LNCaP clone FGC (cell line): ENCODE results near the gene UBXN4.
"Not testable (repeated sequence)": the region's sequence is repeated elsewhere in the genome, so short reads cannot be mapped to it uniquely, and the experiment has no call there.

Experiments
- DNase-seq: peaks from one replicate; pipeline ENCODE4 v3.0.0-alpha.2; 2011; ENCODE audit warnings: low read depth
- H3K4me3 ChIP-seq: 2 replicates; pipeline ENCODE4 v1.5.1; 2011; ENCODE audit warnings: mild to moderate bottlenecking, low read depth, low read length, control low read depth
- CTCF ChIP-seq: IDR thresholded peaks from 2 replicates; pipeline ENCODE4 v1.5.1; 2012; ENCODE audit warnings: mild to moderate bottlenecking; ENCODE audit not compliant: control insufficient read depth, insufficient read depth; ENCODE audit errors: extremely low read depth

UBXN4 gene

GRCh38 chr2:135792401-135793150, 50.9 kb downstream of the UBXN4 start:
- H3K4me3 ChIP-seq = no peak overlapping the region
- no peak for TF ChIP-seq CTCF
- no peak for DNase-seq

GRCh38 chr2:135795641-135796040, 54.0 kb downstream of the UBXN4 start:
- not testable (repeated sequence) for H3K4me3 ChIP-seq, DNase-seq

- TF ChIP-seq CTCF = no peak
- H3K4me3 ChIP-seq = no peak overlapping the region
- no peak for DNase-seq
Measured at GRCh38 chr2:135796606-135797005, 55.0 kb downstream of the UBXN4 start.

GRCh38 chr2:135797497-135798274, 56.0 kb downstream of the UBXN4 start:
- peak; percentile 95 for TF ChIP-seq CTCF
- no peak overlapping the region for H3K4me3 ChIP-seq

GRCh38 chr2:135798275-135798705, 56.6 kb downstream of the UBXN4 start:
- H3K4me3 ChIP-seq = no peak overlapping the region
- TF ChIP-seq CTCF = no peak
- DNase-seq = no peak

More at GRCh38 chr2:135797497-135798274, 56.0 kb downstream of the UBXN4 start:
- DNase-seq = peak; percentile 19

- TF ChIP-seq CTCF = 0 out of 2 replicates have a peak, but pooled peaks have one; percentile 8
- no peak overlapping the region for H3K4me3 ChIP-seq
- no peak for DNase-seq
Measured at GRCh38 chr2:135798762-135799161, 57.1 kb downstream of the UBXN4 start.

- TF ChIP-seq CTCF = no peak
- H3K4me3 ChIP-seq = no peak overlapping the region
- DNase-seq = no peak
Measured at GRCh38 chr2:135799738-135800137, 58.1 kb downstream of the UBXN4 start.
